Measurements from ENCODE around the gene RNF187.
A peak's percentile ranks its signal among the peaks of the same experiment; 100 is the strongest.
"Not testable (repeated sequence)": the region's sequence is repeated elsewhere in the genome, so short reads cannot be mapped to it uniquely, and the experiment has no call there.

The RNF187 gene

DNA sequence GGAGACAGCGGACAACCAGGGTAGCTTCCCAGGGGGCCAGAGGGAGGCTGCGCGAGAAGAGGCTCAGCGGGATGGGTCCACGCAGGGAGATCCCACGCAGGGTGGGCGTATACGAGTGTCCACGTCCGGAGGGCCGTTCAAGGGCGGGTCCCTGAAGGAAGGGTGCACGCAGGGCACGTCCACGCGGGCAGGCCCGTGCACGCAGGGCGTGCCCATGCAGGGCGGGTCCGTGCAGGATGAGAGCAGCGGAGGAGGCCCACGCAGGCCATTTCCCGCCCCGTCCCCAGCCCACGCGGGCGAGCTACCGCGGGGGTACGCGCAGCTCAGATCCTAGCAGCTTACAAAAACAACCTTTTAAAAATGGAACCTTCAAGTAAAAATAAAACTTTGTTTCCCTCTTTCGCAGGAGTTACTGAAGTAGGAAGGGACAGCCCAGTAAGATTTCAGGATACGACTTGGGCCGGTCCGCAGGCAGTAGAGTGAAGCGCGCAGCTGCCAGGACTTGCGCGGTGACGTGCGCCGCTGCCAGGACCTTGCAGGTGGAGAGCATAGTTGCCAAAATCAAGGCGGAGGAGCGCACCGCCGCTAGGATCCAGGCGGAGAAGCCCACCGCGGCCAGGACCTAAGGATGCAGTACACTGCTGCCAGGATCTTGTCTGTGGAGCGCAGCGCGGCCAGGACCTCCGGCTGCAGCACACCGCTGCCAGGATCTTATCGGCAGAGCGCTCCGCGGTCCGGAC is 416 bp upstream of the RNF187 start:
- DNase-seq (ENCODE audit: low spot score) (peak; percentile 75), FAIRE-seq (peak; percentile 12)

DNA sequence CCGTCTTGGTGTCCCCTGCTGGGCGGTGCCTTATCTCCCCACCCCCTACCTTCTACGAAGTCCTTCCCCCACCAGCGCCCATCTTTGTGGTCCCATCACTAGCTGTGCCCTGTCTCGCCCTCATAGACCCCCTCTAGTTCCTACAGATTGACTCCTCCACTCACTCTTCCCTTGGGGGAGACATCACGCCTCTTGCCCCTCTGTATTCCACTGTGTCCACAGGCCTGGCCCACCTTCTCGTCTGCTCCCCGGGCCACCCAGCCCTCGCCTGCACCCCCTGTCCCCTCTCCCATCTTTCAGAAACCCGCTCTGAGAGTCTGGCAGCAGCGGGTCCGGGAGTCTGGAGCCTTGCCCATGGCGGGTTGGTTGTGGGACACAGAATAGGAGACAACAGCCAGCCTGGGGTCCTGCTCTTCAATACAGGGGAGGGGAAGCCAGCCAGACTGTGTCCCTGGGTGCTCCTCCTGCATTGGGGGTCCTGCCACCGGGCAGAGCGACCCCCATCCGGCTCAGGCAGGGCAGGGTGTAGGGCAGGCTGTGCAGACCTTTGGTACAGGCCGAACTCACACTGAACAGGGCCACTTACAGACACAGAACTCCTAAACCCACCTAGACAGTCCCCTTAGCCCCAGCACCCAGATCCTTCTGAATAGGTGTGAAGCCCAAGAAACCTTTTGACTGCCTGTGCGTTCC is 1.1 kb downstream of the RNF187 start:
- no peak for FAIRE-seq
- no peak for DNase-seq (ENCODE audit: low spot score)

- FAIRE-seq = no peak
- DNase-seq (ENCODE audit: low spot score) = no peak
Observed at GRCh38 chr1:228488818-228489674, 1.9 kb downstream of the RNF187 start.

DNA sequence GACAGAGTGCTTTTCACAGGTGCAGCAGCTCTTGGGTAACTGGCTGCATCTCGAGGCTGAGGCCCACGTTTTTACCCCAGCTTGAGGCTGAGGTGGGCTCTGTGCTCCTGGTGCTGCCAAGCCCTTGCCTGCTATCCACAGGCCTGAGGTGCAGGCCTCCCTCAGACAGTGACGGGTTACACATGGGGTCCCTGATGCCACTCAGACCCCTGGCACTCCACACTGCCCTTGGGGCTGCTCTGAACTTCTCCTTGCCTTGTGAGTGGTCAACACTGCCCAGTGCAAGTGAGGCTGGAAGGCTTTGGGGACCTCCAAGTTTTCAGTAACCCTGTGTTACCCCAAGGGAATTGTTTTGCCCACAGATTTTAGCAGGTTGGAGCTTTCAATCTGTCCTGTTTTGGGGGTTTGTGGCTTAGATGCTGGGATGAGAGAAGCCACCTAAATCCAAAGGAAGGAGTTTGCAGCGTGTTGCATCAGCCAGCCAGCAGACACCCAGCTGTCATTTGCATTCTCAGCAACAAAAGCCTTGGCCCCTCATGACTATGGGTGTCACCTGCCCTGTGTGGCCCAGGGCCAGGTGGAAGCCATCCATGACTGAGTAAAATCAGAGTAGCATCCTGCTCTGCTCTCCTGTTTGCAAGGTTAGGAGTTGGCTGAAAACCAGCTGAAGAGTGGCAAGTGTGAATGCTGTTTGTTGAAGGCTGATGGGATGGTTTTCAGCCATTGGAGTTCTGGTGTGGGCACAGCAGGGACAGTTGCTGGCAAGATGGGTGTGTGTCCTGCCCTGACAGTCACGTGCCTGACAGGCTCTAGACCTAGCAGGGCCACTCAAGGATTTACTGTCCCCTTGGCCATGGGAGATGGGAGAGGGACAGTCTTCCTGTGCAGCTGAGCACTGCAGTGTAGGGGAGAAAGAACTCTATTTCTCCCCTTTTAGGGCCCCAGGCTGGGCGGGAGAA is 3.2 kb downstream of the RNF187 start:
- DNase-seq (ENCODE audit: low spot score) (no peak), FAIRE-seq (no peak)

DNA sequence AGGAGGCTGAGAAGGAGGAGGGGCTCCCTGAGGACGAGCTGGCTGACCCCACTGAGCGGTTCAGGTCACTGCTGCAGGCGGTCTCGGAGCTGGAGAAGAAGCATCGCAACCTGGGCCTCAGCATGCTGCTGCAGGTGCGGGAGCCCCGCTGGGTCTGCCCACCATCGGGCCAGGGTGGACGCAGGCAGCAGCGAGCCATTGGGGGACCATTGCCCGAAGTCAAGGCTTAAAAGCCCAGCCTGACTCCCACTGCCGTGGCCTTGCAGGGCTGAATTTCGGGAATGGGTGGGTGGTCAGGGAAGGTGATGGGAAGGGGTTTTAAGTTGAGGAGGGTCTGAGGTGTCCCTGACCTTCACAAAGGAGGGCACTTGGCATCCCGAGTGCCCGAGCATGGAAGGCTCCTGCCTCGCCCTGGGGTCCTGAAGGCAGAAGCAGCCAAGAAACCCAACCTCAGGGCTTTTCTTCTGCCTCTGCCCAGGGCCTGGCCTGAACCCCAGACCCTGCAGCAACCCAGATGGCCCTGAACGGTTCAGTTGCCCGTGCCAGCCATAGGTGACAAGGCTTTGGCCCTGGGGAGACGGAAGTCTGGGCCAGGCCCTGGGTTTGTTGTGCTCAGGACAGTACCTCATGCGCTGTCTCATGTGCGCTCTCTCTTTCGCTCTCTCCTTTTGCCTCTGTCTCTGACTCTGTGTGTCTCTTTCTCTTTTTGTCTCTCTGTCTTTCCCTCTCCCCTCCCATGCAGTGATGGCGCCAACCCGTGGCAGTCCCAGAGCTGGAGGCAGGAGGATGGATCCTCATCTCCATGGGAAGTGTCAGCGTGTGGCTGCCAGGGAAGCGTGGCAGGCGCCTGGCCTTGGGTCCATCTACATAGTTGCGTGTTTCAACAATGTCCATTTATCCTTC is 6.2 kb downstream of the RNF187 start:
- FAIRE-seq (no peak), DNase-seq (ENCODE audit: low spot score) (no peak)

- FAIRE-seq = no peak
- no peak for DNase-seq (ENCODE audit: low spot score)
Observed at GRCh38 chr1:228494044-228494353, 6.8 kb downstream of the RNF187 start.

- no peak for DNase-seq (ENCODE audit: low spot score)
- no peak for FAIRE-seq
Observed at GRCh38 chr1:228494391-228494790, 7.2 kb downstream of the RNF187 start.

- DNase-seq (ENCODE audit: low spot score) (no peak), FAIRE-seq (no peak)
Observed at GRCh38 chr1:228494970-228495853, 8.0 kb downstream of the RNF187 start.

DNA sequence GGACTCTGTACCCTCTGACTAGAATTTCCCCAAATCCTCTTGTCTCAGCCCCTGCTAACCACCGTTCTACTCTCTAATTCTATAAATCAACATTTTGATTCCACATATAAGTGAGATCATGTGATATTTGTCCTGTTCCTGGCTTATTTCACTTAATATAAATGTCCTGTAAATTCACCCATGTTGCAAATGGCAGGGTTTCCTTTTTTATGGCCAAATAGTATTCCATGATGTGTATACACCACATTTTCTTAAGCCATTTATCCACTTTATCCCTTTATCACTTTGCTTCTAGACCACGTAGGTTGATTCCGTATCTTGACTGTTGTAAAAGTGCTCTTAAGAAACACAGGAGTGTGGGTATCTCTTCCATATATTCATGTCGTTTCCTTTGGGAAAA is 8.9 kb downstream of the RNF187 start:
- FAIRE-seq (no peak), DNase-seq (ENCODE audit: low spot score) (no peak)

- FAIRE-seq = no peak
Observed at GRCh38 chr1:228496494-228496893, 9.3 kb downstream of the RNF187 start.

DNA sequence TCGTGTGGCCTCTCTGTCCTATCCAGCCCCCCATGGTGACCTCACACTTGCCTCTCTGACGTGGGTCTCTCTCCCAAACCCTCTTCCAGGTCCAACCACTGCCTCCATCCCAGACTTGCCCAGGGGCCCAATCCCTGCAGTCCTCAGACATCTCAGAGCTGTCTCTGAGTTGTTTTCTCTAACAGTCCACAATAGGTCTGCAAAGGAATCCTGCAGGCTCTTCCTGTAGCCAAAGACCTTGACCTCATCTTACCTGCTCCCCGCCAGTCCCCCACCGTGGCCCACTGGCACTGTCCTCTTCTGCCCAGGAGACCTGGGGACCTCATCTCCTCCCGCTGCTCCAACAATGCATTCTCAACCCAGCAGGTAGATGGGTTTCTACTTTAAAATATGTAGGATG is 10.0 kb downstream of the RNF187 start:
- FAIRE-seq (no peak), DNase-seq (ENCODE audit: low spot score) (no peak)

More at GRCh38 chr1:228496494-228496893, 9.3 kb downstream of the RNF187 start:
- DNase-seq (ENCODE audit: low spot score) = no peak

DNA sequence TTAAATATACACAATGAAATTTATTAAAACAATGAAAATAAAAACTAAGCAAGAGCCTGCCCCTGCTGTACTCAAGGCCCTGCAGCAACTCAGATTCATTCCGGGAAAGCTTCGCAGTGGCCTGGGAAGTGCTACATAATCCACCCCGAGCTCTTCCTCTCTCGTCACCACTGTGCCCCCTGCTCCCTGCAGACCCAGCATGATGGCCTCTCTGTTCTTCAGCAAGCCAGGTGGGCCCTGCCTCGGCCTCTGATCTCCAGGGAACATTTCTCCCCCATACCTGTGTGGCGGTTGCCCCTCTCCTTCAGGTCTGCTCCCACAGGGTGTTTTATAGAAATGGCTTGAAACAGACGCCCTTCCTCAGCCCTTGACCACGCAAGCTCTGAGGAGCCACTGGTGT is 10.6 kb downstream of the RNF187 start:
- FAIRE-seq (no peak), DNase-seq (ENCODE audit: low spot score) (no peak)

GRCh38 chr1:228500143-228500734 is 13.1 kb downstream of the RNF187 start:
- no peak for FAIRE-seq
- DNase-seq (ENCODE audit: low spot score) = no peak

GRCh38 chr1:228500901-228501871 is 14.0 kb downstream of the RNF187 start:
- FAIRE-seq (no peak), DNase-seq (ENCODE audit: low spot score) (peak; percentile 65)

GRCh38 chr1:228502522-228502921 is 15.3 kb downstream of the RNF187 start:
- no peak for FAIRE-seq

GRCh38 chr1:228505944-228506343 is 18.8 kb downstream of the RNF187 start:
- FAIRE-seq; DNase-seq (ENCODE audit: low spot score): not testable (repeated sequence)

More at GRCh38 chr1:228502522-228502921, 15.3 kb downstream of the RNF187 start:
- DNase-seq (ENCODE audit: low spot score) = no peak

- DNase-seq (ENCODE audit: low spot score) (no peak), FAIRE-seq (no peak)
Observed at GRCh38 chr1:228507961-228508652, 20.9 kb downstream of the RNF187 start.

All from RCC 7860 (cell line).